Astrocyte (in vitro differentiated cells and primary cell): ENCODE results near the gene RAB3IL1.

Experiments
- CTCF ChIP-seq: IDR thresholded peaks from 2 replicates; pipeline ENCODE4 v1.5.1; 2011; ENCODE audit warnings: low read depth, mild to moderate bottlenecking, inconsistent platforms, low read length, moderate library complexity; ENCODE audit not compliant: insufficient read depth
- EZH2 ChIP-seq: IDR thresholded peaks from 2 replicates; pipeline ENCODE4 v1.6.1; 2012; ENCODE audit warnings: mild to moderate bottlenecking, low read length, inconsistent platforms; ENCODE audit not compliant: insufficient read depth

GRCh38 chr11:61880454-61880853, 36.9 kb downstream of the RAB3IL1 start:
- TF ChIP-seq CTCF (no peak), EZH2 (no peak)
